NCI-H460 (cell line): ENCODE data around the gene SH3RF3. TPM values are rescaled to one million over a fixed set of nuclear protein-coding genes. Genes with fewer than 3 reads are reported as not detected.

Experiments
- DNase-seq: peaks from one replicate; pipeline ENCODE4 v3.0.0-alpha.2; 2016; ENCODE audit warnings: low read depth; ENCODE audit errors: extremely low read depth
- total RNA-seq: library from RNA; depleted of rRNA; stranded (reverse); fragments of >200 nt; shearing (Covaris generic); gene quantifications from 2 replicates; pipeline ENCODE4 v1.2.3, GENCODE V29; 2014

The SH3RF3 gene
- total RNA-seq, 1 experiment from 2014 or later: 0.32 TPM

DNA sequence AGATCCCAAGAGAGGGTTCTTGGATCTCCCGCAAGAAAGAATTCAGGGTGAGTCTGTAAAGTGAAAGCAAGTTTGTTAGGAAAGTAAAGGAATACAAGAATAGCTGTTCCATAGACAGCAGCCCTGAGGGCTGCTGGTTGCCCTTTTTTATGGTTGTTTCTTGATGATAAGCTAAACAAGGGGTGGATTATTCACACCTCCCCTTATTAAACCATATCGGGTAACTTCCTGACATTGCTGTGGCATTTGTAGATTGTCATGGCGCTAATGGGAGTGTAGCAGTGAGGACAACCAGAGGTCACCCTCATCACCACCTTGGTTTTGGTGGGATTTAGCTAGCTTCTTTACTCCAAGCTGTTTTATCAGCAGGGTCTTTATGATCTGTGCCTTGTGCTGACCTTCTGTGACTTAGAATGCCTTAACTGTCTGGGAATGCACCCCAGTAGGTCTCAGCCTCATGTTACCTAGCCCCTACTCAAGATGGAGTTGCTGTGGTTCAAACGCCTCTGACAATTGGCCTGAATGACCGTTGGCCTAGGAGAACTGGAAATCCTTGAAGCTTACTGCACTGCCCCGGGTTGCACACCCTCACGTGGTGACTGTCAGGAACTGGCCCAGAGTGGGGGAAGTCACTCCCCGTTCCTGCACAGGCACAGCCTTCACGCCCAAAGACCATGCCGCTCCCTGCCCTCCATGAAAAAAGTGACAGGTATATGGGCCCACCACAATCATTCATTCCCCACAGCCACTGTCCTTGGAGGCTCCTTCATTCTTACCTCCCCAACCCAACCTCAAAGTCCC lies 347.8 kb downstream of the SH3RF3 start:
- no peak for DNase-seq

DNA sequence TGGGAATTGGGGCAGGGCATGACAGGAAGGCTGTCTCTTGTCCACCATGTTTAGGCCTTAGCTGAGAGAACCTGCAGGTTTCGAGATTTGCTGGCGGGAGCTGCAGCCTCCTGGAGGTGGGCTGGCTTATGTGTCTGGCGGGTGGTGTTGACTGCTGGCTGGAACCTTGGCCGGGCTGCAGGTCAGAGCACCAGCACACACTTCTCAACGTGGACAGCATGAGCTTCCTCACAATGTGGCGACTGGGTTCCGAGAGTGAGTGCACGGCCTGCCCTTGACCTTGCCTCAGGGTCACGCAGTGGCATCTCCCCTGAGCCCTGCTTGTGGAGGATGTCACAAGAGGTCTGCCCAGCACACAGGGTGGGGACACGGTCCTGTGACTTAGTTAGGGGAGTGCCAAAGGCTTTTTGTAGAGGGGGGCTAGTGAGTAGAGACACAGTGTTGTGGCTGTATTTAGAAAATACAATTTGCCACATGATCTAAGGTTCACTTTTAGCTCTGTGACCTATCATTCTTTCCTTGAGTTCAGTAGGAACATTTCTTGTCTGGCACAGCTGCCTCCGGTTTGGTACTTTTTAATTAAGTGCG lies 350.0 kb downstream of the SH3RF3 start:
- no peak for DNase-seq

DNA sequence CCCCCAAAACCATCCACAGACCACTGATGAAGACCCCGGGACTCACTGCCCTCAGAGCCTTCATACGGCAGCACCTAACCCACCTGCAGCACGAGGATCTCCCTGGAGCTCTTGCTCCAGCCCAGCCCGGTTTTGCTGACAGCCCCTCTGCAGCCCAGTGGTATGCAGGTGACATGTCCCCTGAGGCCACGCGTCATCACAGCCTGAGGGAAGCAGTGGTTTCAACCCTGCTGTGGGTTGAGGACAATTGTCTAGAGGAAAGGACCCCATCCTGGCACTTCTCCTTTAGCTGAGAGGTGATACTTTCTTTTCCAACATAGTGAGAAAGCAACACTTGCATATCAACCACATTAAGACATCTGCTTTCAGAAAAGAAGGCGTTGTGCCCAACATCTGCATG lies 350.8 kb downstream of the SH3RF3 start:
- no peak for DNase-seq

DNA sequence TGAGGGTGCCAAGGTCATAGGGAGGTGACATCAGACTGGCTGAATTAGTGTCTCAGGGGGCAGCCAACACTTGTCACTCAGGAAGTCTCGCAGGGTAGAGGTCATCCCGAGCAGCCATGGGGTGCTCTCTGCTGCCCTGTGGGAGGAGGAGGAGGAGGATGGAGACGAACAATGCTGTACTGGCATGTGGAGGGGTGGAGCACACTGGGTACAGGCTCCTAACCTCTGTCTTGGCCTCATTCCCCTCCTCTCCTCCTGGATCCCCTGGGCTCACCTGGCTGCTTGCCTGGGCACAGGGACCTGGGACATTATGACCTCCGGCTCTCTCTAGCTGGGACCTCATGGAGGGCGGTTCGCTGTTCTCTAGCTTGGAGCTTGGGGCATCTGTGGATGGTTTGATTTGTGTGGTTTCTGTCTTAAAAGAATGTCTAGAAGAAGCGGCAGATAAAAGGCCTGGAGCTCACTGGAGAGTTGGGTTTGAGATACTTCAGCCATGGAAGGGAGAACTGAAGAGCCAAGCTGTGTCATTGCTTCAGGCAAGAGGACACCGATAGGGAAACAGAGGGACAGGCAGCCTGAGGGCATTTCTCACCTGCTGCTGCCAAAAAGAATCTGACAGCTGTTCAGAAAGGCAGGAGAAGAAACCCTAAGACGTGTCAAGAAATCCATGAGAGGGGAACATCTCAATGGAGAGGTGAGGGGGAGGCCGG lies 351.6 kb downstream of the SH3RF3 start:
- no peak for DNase-seq

DNA sequence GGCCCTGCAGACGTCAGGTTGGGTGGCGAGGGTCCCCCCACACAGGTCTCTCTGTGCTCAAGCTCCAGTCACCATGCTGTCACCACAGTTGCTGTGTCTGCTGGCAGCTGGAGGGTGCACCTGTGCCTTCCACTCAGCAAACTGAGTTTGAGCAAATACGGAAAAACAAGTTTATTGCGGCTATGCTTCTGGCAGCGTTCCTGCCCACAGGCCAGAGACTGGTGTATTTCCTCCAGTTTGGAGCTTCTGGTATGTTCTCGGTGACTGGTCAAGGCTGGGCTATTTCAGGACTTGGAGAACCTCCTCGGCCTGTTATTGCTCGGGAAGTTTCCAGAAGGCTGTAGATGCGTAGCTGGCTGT lies 352.2 kb downstream of the SH3RF3 start:
- no peak for DNase-seq

DNA sequence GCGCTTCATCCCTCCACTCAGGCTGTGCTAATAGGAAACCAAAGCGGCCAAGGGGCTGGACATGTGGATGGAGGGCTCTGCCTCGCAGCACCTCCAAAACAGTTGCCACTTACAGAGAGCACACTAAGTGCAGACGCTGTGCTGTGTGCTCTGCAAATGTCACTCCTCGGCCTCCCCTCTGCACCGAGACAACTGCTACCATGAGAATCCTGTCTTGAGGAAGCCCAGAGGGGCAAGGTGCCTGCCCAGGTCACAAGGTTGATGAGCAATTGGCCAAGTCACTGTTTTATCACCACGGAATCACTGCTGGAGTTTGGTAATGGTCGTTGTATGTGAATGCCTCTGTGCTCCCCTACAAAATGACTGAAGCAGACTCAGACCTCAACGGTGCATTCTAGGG lies 352.6 kb downstream of the SH3RF3 start:
- DNase-seq: no peak

DNA sequence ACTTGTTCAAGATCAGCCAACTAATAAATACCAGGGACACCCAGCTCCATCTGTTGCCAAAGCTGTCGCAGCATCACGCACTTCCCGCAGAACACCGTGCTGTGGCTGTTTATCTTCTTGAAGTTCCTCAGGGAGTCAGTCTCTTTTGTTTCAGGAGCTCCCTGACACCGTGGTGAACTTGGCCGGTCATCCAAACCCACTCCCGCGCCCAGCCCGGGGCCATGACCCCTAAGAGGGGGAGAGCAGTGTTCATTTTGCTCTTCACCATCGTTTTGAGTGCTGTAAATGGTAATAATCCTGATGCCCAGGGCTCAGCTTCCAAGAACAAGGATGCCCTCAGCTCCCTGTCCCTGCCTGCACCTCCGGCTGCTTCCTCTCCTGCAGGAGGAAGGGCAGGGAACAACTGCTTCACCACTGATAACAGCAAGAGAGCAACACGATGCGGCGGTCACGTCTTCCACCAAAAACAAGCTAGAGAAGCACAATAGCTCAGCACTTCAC lies 353.4 kb downstream of the SH3RF3 start:
- no peak for DNase-seq

DNA sequence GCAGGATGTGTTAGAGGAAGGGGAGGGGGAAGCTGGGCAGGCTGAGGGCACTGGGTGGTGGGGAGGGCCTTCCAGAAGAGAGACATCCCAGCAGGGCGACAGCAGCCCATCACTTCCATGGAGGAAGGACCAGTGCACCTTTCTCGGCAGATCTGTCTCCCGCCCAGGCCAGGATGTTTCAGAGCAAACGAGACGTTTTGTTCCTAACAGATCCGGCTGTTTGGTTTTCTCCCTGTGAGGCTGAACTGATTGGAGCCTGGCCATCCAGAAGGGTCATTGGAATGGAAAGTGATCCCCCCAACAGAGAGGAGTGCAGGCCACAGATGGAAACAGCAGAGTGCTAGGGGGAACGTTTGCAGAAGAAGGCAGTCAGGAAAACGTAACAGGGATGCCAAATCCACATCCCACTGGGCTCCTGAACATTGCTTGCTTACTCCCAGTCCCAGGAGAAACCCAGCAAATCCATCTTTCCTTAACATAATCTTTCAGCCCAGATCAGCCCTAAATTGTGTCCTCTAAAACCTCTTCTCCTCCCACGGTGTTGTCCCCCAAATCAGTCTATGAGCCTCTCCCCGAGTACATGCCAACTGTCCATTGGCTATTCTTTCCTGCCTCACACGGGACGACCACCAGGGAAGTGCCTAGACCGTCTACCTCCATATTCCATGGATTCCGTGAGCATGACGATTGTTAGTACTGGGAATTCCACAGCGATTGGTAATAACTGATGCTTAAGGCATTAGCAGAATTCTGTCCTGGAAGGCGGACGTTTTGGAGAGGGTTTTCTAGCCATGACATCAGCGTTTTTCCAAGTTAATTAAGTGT lies 357.9 kb downstream of the SH3RF3 start:
- DNase-seq: no peak

DNA sequence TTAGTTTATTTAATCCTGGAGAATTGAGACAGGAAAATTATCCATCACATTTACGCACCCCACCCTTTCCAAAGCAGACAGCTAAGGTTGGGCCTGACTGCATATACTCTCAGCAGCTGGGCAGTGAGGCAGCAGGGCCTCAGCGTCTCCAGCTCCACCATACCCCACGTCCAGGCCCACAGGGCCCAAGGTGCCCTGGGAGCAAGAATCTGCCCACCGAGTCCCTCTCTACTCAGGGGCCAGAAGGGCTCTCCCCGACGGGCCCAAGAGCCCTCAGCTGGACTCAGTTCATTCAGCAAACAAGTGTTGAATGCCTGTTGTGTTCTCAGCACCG lies 358.5 kb downstream of the SH3RF3 start:
- no peak for DNase-seq

DNA sequence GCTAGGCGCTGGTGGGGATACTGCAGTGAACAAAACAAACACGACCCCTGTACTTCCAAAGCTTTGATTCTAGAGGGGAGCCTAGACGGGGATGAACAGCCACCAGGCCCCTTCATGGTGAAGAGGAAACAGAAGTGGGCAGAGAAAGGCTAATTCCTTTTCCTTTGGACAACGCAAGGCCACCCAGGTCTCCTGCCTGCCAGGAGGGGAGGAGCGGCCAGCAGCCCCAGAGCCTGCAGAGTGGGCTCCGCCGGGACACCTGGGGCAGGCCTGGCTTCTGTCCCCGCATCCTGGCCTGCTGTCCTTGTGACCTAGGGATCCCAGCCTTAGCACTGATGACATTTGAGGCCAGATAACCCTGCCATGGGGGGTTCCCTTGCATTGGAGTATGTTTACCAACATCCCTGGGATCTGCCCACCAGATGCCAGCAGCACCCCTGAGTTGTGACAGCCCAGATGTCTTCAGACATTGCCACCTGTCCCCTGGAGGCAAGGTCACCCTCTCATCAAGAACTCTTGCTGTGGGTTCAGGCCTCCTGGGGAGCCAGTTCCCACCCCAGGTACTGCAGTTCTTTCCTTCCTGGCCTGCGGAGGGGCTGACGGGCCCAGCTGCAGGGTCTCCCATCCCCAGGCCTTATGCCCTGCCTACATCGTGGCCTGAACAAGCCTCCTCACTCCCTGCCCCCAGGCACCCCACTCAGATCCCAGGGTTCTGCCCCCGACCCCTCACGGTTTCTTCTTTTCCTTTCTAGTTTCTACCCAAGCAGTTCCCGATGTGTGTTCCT lies 359.1 kb downstream of the SH3RF3 start:
- no peak for DNase-seq

DNA sequence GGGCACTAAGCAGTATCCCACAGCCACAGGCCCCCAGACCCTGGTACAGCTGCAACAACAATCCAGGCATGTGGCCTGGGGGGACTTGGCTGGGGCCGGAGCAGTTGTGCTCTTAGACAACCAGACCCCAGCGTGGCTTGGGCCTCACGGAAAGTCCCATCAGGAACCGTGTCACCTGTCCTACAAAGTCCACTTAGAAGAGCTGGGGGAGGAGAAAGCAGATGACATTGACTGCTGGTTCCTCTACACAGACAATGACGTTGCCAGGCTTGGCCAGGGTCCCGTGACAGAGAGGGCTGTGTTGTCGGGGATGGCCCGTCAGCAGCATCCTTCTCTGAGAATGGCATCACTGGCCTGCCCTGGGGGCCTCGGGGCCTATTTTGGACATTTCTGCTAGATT lies 360.3 kb downstream of the SH3RF3 start:
- DNase-seq: no peak

DNA sequence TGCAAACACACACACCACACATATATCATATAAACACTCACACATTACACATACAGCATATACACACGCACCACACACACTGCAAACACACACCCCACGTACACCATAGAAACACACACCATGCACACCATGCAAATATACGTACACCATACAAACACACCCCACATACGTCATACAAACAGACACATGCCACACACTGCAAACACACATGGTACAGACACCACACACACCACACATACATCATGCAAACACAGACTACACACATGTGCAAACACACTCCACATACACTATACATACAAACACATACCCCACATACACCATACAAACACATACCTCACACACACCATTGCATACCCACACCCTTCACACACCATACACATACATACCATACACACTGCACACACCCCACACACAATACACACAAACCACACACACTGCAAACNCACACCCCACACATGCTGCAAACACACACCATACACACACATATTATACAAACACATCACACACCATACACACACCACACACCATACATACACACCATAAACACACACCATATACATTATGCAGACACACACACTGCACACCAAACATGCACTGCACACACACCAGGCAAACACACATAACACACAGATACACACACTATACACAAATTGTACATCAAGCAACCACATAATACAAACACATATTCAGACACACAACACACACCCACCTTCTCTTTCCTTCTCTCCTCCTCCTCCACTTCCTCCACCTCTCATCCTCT lies 364.4 kb downstream of the SH3RF3 start:
- no peak for DNase-seq

DNA sequence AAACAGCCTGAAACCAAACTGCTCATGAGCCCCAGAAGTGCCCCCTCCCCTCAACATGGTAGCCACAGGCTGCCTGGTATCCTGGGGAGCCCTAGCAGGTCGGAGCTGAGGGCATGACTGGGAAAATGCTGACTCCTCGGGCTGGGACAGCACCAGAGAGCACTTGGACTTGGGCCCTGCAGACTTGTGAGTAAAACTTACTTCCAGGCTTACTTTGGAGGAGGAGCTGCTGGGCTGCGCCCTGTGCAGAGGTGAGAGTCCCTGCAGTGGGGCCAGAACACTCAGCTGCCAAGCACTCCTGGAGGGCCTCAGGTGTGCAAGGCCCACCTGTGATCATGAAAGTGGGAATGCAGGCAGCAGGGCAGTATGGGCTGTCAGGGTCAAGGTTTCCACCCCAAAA lies 365.3 kb downstream of the SH3RF3 start:
- no peak for DNase-seq

DNA sequence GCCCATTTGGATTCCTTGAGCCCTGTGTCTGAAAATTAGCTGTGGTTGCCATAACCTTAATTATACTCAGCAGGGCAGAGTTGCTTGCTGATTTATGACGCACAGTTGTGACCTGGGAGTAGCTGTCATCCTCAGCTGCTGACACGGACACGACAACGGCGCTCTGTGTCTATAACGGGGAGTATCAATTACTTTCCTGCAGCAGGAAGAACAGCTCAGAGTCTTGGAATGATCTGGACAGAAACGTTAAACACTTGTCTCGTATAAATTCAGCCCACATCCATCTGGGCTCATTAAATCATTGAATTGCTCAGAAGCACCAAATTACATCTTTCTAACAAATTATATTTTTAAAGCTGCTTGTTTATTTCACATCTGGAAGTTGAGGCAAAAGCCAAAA lies 368.5 kb downstream of the SH3RF3 start:
- no peak for DNase-seq

DNA sequence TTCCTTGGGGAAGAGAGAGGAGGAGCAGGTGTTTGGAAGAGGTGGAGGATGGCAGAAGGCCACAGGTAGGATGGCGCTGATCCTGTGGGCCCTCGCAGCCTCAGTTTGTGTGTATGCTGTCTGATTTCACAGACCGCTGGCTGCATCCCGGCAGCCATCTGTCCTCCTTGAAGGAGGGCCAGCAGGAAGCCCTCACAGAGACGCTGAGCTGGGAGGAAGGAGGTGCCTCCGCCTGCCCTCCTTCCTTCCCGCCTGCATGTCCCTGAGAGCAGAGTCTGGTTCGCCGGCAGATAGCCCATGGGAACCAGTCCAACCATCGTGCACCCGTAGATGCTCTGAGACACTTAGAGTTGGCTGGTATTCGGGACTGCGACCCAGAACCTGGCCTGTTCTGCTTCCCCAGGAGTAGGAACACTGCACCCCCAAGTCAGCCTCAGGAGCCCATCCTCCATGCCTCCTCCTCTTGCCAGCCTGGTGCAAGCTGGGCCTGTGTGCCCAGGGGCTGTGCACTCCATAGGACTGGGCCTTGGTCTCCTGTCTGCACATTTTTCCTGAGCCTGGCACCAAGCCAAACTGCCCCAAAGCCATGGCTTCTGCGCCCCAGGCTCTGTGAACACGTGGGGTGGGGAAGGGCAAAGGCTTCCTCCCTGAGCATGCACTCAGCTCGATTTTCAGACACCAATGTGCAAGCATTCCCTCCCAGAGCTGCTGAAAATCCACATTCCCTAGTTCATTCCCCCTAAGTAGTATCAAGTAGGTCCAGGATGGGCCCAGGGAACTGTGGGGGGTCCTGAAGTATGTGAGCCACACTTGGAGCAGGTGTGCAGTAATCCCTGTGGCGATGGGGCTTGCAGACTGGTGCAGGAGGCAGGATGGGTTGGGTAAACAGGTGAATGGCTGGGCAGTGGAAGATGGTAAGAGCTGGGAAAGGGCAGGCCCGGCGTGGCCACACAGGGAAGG lies 369.2 kb downstream of the SH3RF3 start:
- no peak for DNase-seq

DNA sequence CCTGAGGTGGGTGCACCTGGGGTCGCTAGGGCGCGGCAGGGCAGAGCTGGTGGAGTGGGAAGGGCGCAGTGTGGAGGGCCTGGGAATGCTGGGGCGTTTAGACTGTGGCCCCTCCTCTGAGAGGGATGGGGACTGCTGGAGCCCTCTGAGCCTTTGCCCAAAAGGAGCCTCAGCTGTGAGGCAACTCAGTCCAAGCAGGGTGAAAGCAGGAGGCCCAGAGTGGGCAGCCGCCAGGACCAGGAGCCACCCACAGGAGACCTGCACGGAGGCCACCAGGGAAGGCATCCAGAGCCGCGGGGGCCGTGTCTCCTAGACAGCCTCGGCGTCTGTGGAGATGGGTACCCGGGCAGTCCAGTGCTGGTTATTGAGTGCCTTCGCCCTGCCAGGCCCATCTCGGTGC lies 369.9 kb downstream of the SH3RF3 start:
- no peak for DNase-seq

DNA sequence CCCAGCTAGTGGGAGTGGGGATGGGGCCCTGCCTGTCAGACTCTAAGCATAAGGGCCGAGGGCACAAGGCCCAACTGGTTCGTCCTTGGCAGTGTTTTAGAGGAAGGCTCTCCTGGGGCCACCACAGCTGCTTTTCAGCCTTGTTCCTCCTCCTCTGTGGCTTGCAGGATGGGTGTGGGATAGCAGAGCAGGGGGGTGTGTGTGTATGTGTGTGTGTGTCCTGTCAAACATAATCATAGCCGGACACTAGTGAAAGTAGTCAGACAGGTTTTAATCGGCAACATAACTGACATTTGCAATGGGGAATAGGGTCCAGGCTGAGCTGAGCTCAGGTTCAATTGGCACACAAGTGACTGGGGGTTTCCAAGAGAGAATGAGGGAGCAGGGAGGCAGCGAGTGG lies 370.6 kb downstream of the SH3RF3 start:
- no peak for DNase-seq

DNA sequence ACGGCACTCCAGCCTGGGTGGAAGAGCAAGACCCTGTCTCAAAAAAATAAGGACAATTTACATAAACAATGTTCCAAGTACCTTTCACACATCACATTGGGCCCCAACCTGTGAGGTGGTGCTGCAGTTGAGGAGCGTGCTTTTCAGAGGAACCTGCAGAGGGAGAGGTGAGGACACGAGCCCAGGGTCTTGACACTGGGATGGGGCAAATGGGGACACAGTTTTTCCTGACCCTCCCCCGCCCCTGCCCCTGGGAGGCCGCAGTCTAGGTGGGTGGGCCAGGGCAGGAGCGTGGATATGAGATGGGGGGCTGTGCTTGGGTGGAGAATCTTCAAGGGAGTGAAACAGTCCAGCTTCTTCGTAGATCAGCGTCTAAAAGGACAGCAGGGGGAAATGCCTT lies 371.9 kb downstream of the SH3RF3 start:
- DNase-seq: no peak
